GM23338 (cell line): ENCODE results near the gene DESI1. TPM values are rescaled to one million over a fixed set of nuclear protein-coding genes. Genes with fewer than 3 reads are reported as not detected.

Source experiments
- ATAC-seq: fragments of 200-7000 bp; cut with Tn5 transposase; 3 replicates; pipeline ENCODE4 v1.9.1; 2020
- DNase-seq: peaks from one replicate; pipeline ENCODE4 v3.0.0-alpha.2; 2015; ENCODE audit warnings: low spot score
- H2AFZ ChIP-seq: fragments of 200-600 bp; sonication (generic); 2 replicates; pipeline ENCODE4 v1.8.0; 2016; ENCODE audit warnings: antibody characterized with exemption, mild to moderate bottlenecking, moderate library complexity
- H3F3A ChIP-seq: fragments of 200-600 bp; sonication (generic); replicated peaks from 2 replicates; pipeline ENCODE4 v1.8.0; 2017; ENCODE audit warnings: antibody characterized with exemption, mixed run types, low read depth
- H3K27ac ChIP-seq: fragments of 200-600 bp; sonication (generic); 2 replicates; pipeline ENCODE4 v1.6.1; 2016; ENCODE audit warnings: low read depth
- H3K27me3 ChIP-seq: fragments of 200-600 bp; sonication (generic); 2 replicates; pipeline ENCODE4 v1.8.0; 2016; ENCODE audit warnings: mild to moderate bottlenecking, mixed run types, moderate library complexity; ENCODE audit not compliant: insufficient read depth
- H3K36me3 ChIP-seq: fragments of 200-600 bp; sonication (generic); 2 replicates; pipeline ENCODE4 v1.8.0; 2016; ENCODE audit warnings: mild to moderate bottlenecking; ENCODE audit not compliant: insufficient read depth
- H3K4me1 ChIP-seq: fragments of 200-600 bp; sonication (generic); 2 replicates; pipeline ENCODE4 v1.8.0; 2016; ENCODE audit warnings: mild to moderate bottlenecking, moderate library complexity; ENCODE audit not compliant: insufficient read depth
- H3K4me2 ChIP-seq: fragments of 200-600 bp; sonication (generic); 2 replicates; pipeline ENCODE4 v1.7.1; 2017; ENCODE audit warnings: mixed run types
- H3K4me3 ChIP-seq: fragments of 200-600 bp; sonication (generic); 2 replicates; pipeline ENCODE4 v1.6.1; 2016; ENCODE audit warnings: mixed run types
- H3K79me2 ChIP-seq: fragments of 200-600 bp; sonication (generic); replicated peaks from 2 replicates; pipeline ENCODE4 v1.8.0; 2017; ENCODE audit warnings: mild to moderate bottlenecking; ENCODE audit not compliant: insufficient read depth
- H3K9me2 ChIP-seq: fragments of 200-600 bp; sonication (generic); 2 replicates; pipeline ENCODE4 v1.8.0; 2017; ENCODE audit not compliant: insufficient read depth
- H4K20me1 ChIP-seq: fragments of 200-600 bp; sonication (generic); replicated peaks from 2 replicates; pipeline ENCODE4 v1.8.0; 2017; ENCODE audit warnings: mild to moderate bottlenecking; ENCODE audit not compliant: insufficient read depth
- H3K27ac Mint-ChIP-seq: 2 replicates; pipeline ENCODE4 v1.8.0; 2020; ENCODE audit warnings: inconsistent platforms, mild to moderate bottlenecking, moderate library complexity, mixed read lengths
- H3K27me3 Mint-ChIP-seq: 3 replicates; pipeline ENCODE4 v1.8.0; 2022; ENCODE audit warnings: low read depth, mild to moderate bottlenecking, moderate library complexity, mixed read lengths, inconsistent platforms; ENCODE audit not compliant: insufficient read depth, poor library complexity
- H3K36me3 Mint-ChIP-seq: 3 replicates; pipeline ENCODE4 v1.8.0; 2021; ENCODE audit warnings: low read depth, mild to moderate bottlenecking, inconsistent platforms, moderate library complexity, mixed read lengths
- H3K4me1 Mint-ChIP-seq: 3 replicates; pipeline ENCODE4 v1.8.0; 2020; ENCODE audit warnings: mild to moderate bottlenecking, inconsistent platforms, mixed read lengths
- H3K4me3 Mint-ChIP-seq: 3 replicates; pipeline ENCODE4 v1.8.0; 2021; ENCODE audit warnings: moderate library complexity, mild to moderate bottlenecking, inconsistent platforms, mixed read lengths
- H3K9me3 Mint-ChIP-seq: 3 replicates; pipeline ENCODE4 v1.8.0; 2020; ENCODE audit warnings: moderate library complexity, mild to moderate bottlenecking, inconsistent platforms, mixed read lengths
- ETS1 ChIP-seq: IDR thresholded peaks from 2 replicates; pipeline ENCODE4 v1.6.1; 2016; ENCODE audit warnings: antibody characterized with exemption
- EZH2 ChIP-seq: fragments of 200-600 bp; sonication (generic); IDR thresholded peaks from one replicate; pipeline ENCODE4 v1.8.0; 2017; ENCODE audit warnings: antibody characterized with exemption, mild to moderate bottlenecking, low read depth; ENCODE audit not compliant: unreplicated experiment
- EZH2phosphoT487 ChIP-seq: fragments of 200-600 bp; sonication (generic); IDR thresholded peaks from one replicate; pipeline ENCODE4 v1.8.1; 2018; ENCODE audit warnings: antibody characterized with exemption; ENCODE audit not compliant: unreplicated experiment
- NANOG ChIP-seq: IDR thresholded peaks from 2 replicates; pipeline ENCODE4 v1.6.1; 2016; ENCODE audit warnings: antibody characterized with exemption, borderline replicate concordance
- POLR2AphosphoS5 ChIP-seq: IDR thresholded peaks from 2 replicates; pipeline ENCODE4 v1.6.1; 2016; ENCODE audit warnings: antibody characterized with exemption, low read depth
- STAT1 ChIP-seq: IDR thresholded peaks from one replicate; pipeline ENCODE4 v1.6.1; 2016; ENCODE audit warnings: antibody characterized with exemption; ENCODE audit not compliant: unreplicated experiment
- ZNF331 ChIP-seq: fragments of 250-450 bp; sonication (Bioruptor Pico); IDR thresholded peaks from 2 replicates; pipeline ENCODE4 v1.5.0; 2020; ENCODE audit warnings: low read depth, mild to moderate bottlenecking, moderate library complexity
- polyA plus RNA-seq: library from polyadenylated mRNA; unstranded; fragments of >200 nt; fragmentation: Nextera tagmentation; extraction: Ambion mirVana; gene quantifications from 2 replicates; pipeline ENCODE4 v1.2.1, GENCODE V29; 2016
- total RNA-seq: library from RNA; depleted of rRNA; stranded (reverse); fragments of >200 nt; shearing (Covaris generic); gene quantifications from 2 replicates; pipeline ENCODE4 v1.2.3, GENCODE V29; 2014
- TF ChIP-seq, protein P1 (sequence below): fragments of 250-450 bp; sonication (Bioruptor Pico); IDR thresholded peaks from 2 replicates; pipeline ENCODE4 v1.5.0; 2020; ENCODE audit warnings: mild to moderate bottlenecking, moderate library complexity

DESI1 gene
- total and polyA plus RNA-seq, 2 experiments from 2014 or later = 33.7 to 53.8 TPM

- Histone ChIP-seq H4K20me1 (no peaks in the 10 kb centered on the region), H3K36me3 (no peaks in the 10 kb centered on the region), H3K27ac (no peak overlapping the region), H3K79me2 (no peaks in the 10 kb centered on the region), H3K27me3 (no peaks in the 10 kb centered on the region), H3K4me3 (no peak overlapping the region), H3K4me1 (no peaks in the 10 kb centered on the region), H3K4me2 (no peak overlapping the region), H3K9me2 (no peaks in the 10 kb centered on the region), H2AFZ (peak overlapping the region; percentile 47; the same call in 1 of the 2 replicates), H3F3A (0 out of 2 replicates have a peak, but pooled peaks cover 4% of the 10 kb centered on the region)
- Mint-ChIP-seq H3K9me3 (no peaks in the 10 kb centered on the region), H3K4me3 (no peak overlapping the region), H3K27me3 (peaks cover 2% of the 10 kb centered on the region), H3K27ac (no peak overlapping the region), H3K4me1 (peaks cover 11% of the 10 kb centered on the region), H3K36me3 (no peaks in the 10 kb centered on the region)
- no peak for TF ChIP-seq NANOG
- no peak for TF ChIP-seq STAT1
- TF ChIP-seq, protein P1, sequence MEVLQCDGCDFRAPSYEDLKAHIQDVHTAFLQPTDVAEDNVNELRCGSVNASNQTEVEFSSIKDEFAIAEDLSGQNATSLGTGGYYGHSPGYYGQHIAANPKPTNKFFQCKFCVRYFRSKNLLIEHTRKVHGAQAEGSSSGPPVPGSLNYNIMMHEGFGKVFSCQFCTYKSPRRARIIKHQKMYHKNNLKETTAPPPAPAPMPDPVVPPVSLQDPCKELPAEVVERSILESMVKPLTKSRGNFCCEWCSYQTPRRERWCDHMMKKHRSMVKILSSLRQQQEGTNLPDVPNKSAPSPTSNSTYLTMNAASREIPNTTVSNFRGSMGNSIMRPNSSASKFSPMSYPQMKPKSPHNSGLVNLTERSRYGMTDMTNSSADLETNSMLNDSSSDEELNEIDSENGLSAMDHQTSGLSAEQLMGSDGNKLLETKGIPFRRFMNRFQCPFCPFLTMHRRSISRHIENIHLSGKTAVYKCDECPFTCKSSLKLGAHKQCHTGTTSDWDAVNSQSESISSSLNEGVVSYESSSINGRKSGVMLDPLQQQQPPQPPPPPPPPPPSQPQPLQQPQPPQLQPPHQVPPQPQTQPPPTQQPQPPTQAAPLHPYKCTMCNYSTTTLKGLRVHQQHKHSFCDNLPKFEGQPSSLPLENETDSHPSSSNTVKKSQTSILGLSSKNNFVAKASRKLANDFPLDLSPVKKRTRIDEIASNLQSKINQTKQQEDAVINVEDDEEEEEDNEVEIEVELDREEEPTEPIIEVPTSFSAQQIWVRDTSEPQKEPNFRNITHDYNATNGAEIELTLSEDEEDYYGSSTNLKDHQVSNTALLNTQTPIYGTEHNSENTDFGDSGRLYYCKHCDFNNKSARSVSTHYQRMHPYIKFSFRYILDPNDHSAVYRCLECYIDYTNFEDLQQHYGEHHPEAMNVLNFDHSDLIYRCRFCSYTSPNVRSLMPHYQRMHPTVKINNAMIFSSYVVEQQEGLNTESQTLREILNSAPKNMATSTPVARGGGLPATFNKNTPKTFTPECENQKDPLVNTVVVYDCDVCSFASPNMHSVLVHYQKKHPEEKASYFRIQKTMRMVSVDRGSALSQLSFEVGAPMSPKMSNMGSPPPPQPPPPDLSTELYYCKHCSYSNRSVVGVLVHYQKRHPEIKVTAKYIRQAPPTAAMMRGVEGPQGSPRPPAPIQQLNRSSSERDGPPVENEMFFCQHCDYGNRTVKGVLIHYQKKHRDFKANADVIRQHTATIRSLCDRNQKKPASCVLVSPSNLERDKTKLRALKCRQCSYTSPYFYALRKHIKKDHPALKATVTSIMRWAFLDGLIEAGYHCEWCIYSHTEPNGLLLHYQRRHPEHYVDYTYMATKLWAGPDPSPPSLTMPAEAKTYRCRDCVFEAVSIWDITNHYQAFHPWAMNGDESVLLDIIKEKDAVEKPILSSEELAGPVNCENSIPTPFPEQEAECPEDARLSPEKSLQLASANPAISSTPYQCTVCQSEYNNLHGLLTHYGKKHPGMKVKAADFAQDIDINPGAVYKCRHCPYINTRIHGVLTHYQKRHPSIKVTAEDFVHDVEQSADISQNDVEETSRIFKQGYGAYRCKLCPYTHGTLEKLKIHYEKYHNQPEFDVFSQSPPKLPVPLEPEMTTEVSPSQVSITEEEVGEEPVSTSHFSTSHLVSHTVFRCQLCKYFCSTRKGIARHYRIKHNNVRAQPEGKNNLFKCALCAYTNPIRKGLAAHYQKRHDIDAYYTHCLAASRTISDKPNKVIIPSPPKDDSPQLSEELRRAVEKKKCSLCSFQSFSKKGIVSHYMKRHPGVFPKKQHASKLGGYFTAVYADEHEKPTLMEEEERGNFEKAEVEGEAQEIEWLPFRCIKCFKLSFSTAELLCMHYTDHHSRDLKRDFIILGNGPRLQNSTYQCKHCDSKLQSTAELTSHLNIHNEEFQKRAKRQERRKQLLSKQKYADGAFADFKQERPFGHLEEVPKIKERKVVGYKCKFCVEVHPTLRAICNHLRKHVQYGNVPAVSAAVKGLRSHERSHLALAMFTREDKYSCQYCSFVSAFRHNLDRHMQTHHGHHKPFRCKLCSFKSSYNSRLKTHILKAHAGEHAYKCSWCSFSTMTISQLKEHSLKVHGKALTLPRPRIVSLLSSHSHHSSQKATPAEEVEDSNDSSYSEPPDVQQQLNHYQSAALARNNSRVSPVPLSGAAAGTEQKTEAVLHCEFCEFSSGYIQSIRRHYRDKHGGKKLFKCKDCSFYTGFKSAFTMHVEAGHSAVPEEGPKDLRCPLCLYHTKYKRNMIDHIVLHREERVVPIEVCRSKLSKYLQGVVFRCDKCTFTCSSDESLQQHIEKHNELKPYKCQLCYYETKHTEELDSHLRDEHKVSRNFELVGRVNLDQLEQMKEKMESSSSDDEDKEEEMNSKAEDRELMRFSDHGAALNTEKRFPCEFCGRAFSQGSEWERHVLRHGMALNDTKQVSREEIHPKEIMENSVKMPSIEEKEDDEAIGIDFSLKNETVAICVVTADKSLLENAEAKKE = no peak
- no peak for TF ChIP-seq EZH2
- no peak for TF ChIP-seq ETS1
- no peak for TF ChIP-seq ZNF331
- TF ChIP-seq EZH2phosphoT487 = no peak
- TF ChIP-seq POLR2AphosphoS5 = no peak
- DNase-seq (no peak), ATAC-seq (no peak)
These were observed 68.8 kb downstream of the DESI1 start for GRCh38 chr22:41551877-41552582.
